ENCODE measurements around the gene TMEM161A.

TMEM161A gene

GRCh38 chr19:19098084-19098702 lies 40.1 kb downstream of the TMEM161A start:
- no peak for DNase-seq (ENCODE audit: low read depth in 2 of 2)

DNA sequence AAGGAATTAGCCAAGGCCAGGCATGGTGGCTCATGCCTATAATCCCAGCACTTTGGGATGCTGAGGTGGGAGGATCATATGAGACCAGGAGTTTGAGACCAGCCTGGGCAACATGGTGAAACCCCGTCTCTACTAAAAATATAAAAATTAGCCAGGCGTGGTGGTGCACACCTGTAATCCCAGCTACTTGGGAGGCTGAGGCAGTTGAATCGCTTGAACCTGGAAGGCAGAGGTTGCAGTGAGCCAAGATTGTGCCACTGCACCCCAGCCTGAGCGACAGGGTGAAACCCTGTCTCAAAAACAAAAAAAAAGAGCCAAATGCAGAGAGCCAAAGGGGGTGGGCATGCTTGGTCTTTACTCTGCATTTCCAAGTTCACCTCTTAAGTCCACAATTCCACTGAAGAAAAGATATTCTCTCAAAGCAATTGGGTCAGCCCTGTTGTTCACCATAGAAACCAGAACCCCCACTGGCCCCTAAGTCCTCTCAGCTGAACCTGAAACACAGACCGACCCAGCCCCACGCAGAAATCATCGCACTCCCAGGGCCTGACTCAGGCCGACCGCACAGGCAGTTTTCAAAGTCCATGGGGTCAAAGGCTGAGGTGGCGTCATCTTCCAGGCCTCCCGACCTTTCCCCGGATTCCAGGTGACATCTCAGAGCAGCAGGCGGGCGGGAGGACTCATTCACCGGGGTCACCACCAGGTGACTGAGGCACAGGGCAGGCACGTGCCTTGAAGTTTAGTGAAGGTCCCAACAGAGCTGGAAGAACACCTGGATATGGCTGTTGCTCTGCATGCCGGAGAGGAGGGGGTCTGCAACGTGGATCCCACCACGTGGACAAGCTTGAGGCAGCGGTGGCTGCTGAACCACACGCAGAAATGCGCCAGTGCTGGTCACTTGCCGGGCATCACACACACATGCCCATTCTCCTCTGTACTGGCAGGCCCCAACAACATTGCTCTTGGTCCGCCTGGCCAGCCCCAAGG lies 41.3 kb downstream of the TMEM161A start:
- DNase-seq (ENCODE audit: low read depth in 2 of 2): no peak

DNA sequence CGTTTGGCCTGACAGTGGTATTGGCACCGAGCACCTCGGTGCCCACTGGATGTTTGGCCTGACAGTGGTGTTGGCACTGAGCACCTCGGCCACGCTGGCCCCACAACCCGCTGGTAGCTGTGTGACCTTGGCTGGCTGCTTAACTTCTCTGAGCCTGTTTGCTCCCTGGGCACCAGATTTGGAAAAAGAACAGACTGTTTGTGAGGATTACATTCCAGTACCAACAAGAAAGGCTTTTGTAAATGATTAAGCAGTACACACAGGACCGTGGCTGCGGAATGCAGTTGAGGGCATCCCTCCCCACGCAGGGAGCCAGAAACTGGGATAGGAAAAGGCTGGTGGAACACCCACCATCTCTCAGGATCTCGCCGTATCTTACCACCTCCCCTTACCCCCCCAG lies 42.6 kb downstream of the TMEM161A start:
- DNase-seq (ENCODE audit: low read depth in 2 of 2): no peak

GRCh38 chr19:19094513-19094912 lies 43.8 kb downstream of the TMEM161A start:
- DNase-seq (ENCODE audit: low read depth in 2 of 2): no peak

DNA sequence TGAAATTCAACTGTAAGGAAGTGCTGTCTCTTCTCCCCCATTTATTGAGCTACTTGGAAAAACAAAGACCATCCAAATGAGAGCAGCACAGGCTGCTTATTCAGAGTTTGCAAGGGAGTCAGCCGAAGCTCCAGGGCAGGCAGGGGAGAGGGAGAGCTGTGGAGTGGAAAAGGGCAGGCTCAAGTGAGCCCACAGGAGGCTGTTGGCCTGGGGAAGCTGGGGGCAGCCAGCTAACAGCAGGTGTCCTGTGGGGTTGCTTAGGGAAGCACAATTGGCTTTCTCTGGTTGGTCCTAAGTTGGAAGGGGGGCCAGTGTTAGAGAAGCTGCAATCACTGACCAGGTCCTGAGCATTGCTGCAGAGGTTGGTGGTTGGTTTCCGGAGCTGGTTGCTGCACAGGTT lies 50.6 kb downstream of the TMEM161A start:
- DNase-seq (ENCODE audit: low read depth in 2 of 2): no peak

DNA sequence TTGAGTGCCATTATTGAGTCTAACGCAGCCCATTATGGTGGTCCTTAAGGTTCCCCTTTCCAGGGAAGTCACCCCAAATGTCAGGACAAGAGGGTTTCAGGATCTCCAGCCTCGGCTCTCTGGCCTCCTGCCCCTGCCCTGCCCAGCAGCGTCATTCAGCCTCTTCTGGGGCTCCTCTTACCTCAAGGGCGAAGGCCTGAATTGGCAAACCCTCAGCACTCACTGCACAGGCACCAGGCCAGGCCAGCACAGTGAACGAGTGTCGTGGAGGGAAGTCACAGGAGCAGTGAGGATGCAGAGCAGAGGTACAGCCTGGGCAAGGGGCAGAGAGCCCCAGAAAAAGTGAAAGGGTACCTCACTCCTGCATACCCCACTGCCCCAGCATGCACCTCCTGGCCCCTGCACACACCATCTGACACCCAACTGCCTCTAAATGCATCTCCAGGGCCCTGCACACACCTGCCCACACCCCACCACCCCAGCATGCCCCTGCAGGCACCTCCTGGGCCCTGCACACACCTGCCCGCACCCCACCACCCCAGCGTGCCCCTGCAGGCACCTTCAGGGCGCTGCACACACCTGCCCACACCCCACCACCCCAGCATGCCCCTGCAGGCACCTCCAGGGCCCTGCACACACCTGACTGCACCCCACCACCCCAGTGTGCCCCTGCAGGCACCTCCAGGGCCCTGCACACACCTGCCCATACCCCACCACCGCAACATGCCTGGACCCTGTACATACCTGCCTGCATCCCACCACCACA lies 54.7 kb downstream of the TMEM161A start:
- DNase-seq (ENCODE audit: low read depth in 2 of 2): no peak

- DNase-seq (ENCODE audit: low read depth in 2 of 2): no peak
Measured at GRCh38 chr19:19081642-19082151, 56.6 kb downstream of the TMEM161A start.

DNA sequence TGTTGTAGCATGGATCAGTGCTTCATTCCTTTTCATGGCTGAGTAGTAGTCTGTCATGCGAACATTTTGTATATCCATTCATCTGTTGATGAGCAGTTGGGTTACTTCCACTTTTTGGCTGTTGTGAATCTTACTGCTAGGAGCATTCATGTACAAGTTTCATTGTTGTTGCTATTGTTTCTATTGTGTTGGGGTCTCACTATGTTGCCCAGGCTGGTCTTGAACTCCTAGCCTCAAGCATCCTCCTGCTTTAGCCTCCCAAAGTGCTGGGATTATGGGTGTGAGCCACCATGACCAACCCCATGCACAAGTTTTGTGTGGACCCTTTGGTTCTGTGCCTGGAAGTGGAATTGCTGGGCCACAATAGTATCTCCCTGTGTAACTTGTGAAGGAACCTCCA lies 58.7 kb downstream of the TMEM161A start:
- no peak for DNase-seq (ENCODE audit: low read depth in 2 of 2)

- DNase-seq (ENCODE audit: low read depth in 2 of 2): no peak
Measured at GRCh38 chr19:19078801-19079200, 59.5 kb downstream of the TMEM161A start.

DNA sequence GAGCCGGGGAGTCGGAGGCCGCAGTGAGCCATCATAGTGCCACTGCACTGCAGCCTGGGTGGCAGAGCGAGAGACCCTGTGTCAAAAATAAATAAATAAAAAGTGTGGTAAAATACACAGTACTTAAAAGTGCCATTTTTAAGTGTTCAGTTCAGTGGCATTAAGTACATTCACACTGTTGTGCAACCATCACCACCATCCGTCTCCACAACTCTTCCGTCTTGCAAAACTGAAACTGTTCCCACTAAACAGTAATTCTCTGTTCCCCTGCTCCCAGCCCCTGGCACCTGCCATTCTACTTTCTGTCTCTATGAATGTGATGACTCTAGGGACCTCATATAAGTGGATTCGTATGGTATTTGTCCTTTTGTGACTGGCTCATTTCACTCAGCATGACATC lies 61.2 kb downstream of the TMEM161A start:
- DNase-seq (ENCODE audit: low read depth in 2 of 2): no peak

DNA sequence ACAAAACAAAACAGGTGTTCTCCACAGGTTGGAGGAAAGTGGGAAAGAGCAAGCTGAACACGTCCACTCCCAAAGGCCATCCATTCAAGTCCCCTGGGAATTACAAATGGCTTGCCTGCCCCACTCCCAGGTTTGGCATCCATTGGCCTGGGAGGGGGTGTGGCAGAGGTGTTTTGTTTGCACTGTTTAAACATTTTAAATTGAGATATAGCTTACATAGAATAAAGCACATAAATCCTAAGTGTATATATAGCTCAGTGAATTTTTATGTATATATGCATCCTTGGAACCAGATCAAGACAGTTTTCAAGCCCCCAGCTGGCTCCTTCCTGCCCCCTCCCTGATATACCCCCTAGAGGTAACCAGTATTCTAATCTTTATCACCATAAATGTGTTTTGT lies 61.8 kb downstream of the TMEM161A start:
- no peak for DNase-seq (ENCODE audit: low read depth in 2 of 2)

- no peak for DNase-seq (ENCODE audit: low read depth in 2 of 2)
Measured at GRCh38 chr19:19075126-19075525, 63.2 kb downstream of the TMEM161A start.

DNA sequence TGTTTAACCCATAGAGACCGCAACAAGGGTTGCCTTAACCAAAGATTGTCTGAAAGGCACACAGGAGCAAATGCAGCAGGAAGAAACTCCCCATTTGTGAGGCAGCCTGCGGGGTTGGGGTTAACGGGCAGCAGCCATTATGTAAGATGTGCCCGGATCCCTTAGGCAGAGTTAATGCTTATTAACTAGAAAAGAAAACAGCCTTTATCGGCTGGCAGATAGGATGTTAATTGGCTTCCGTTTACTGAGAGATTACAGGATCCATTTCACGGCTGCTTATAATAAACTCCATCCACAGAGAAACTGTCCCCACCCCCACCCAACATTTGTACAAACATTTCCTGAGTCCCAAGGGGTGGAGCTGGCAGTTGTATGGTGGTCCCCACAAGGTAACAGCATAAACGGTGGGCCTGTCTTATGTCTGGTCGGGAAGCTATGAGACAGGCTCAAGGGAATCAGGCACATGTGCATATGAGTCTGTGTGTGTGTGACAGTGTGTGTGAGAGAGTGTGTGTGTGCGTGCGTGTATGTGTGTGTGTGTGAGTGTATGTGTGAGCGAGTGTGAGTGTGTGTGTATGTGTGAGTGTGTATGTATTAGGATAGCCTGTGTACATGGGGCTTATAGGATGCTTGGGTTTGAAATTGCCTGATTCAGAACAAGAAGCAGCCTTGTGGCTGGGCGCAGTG lies 63.9 kb downstream of the TMEM161A start:
- DNase-seq (ENCODE audit: low read depth in 2 of 2): no peak

GRCh38 chr19:19071897-19072296 lies 66.4 kb downstream of the TMEM161A start:
- no peak for DNase-seq (ENCODE audit: low read depth in 2 of 2)
